Heart right ventricle (tissue), 16 donors: Measurements from ENCODE around the gene PIGL. TPM values are rescaled to one million over a fixed set of nuclear protein-coding genes. Genes with fewer than 3 reads are reported as not detected.
"Not testable (repeated sequence)": the region's sequence is repeated elsewhere in the genome, so short reads cannot be mapped to it uniquely, and the experiment has no call there.

Experiments
- ATAC-seq, 8 donors: fragments of 200-7000 bp; cut with Tn5 transposase; one replicate each; pipeline ENCODE4 v1.9.1; 2020; ENCODE audit warnings: mild to moderate bottlenecking in 8 of 8, moderate library complexity in 8 of 8, moderate number of reproducible peaks in 1 of 8
- DNase-seq, 2 donors: peaks; one replicate each; pipeline ENCODE4 v3.0.0-alpha.2; 2020
- H3K27ac ChIP-seq, 10 donors: fragments of 200-600 bp; sonication (generic) in 2 of 10; one replicate each; pipeline versions ENCODE4 v1.5.0 to v1.8.0; 2020 to 2022; ENCODE audit warnings: mild to moderate bottlenecking in 3 of 10
- H3K27me3 ChIP-seq, 7 donors: fragments of 200-600 bp; one replicate each; pipeline ENCODE4 v1.8.0; 2021 to 2022; ENCODE audit warnings: mild to moderate bottlenecking in 2 of 7
- H3K36me3 ChIP-seq, 9 donors: fragments of 200-600 bp; sonication (generic) in 1 of 9; one replicate each; pipeline versions ENCODE4 v1.5.0 to v1.8.0; 2020 to 2022; ENCODE audit warnings: mild to moderate bottlenecking in 2 of 9
- H3K4me1 ChIP-seq, 9 donors: fragments of 200-600 bp; sonication (generic) in 1 of 9; one replicate each; pipeline versions ENCODE4 v1.5.0 to v1.8.0; 2020 to 2022; ENCODE audit warnings: mild to moderate bottlenecking in 4 of 9
- H3K4me3 ChIP-seq, 10 donors: fragments of 200-600 bp; sonication (generic) in 2 of 10; one replicate each; pipeline versions ENCODE4 v1.5.0 to v1.8.0; 2020 to 2022; ENCODE audit warnings: mild to moderate bottlenecking in 7 of 10, moderate library complexity in 2 of 10
- H3K9me3 ChIP-seq, 11 donors: fragments of 200-600 bp in 10 of 11; sonication (generic) in 2 of 11; one replicate each; pipeline versions ENCODE4 v1.5.0 to v1.8.0; 2013 to 2022; ENCODE audit warnings: mild to moderate bottlenecking in 2 of 11, control low read depth in 1 of 11, moderate library complexity in 1 of 11
- CTCF ChIP-seq, 9 donors: fragments of 200-600 bp; sonication (generic) in 2 of 9; IDR thresholded peaks; one replicate each; pipeline versions ENCODE4 v1.5.0 to v1.8.0; 2021 to 2022; ENCODE audit warnings: antibody characterized with exemption in 9 of 9, mild to moderate bottlenecking in 5 of 9, moderate library complexity in 1 of 9
- WGBS, 2 donors: extraction: QIAGEN DNeasy Blood & Tissue Kit; methylation state at CpG; one replicate each; pipeline ENCODE4 v1.1.7; 2013; ENCODE audit warnings: inconsistent platforms in 1 of 2; 5-methylcytosine and 5-hydroxymethylcytosine counted together
- intact Hi-C, 10 donors: fragments of 100-400 bp; cut with DNase I; formaldehyde crosslinking; loops; one replicate each; pipeline versions ENCODE4 v1.11.1 to v1.14.2; 2022
- polyA plus RNA-seq, 2 donors: library from polyadenylated mRNA; stranded (reverse); fragments of 200-250 nt; gene quantifications; one replicate each; pipeline ENCODE4 v1.2.3, GENCODE V29; 2013
- total RNA-seq, 10 donors: library from RNA; stranded (reverse); fragmentation: NEBNext Ultra II Directional in 3 of 10; extraction: Animal tissue kit (Norgen Biotek cat#: 25700) in 3 of 10; gene quantifications; one replicate each; pipeline versions ENCODE4 v1.2.1 to v1.2.4, GENCODE V29; 2021 to 2023
- donor health status: Arrhythmogenic right ventricular cardiomyopathy.
- donor health status: ischemic (EF 13 %, LVEDD 7.1; RV severe dilation, severe dysfunction).
- donor health status: healthy with polysubstance abuse.
- donor health status: DM: no; HTN: yes; CAD: no.
- donor health status: DM: no; HTN: no; CAD: no.
- donor health status: ischemic (EF 25% LVEDD 6.9; RV normal size, moderate dysfunction).
- donor health status: ischemic (EF 25% LVEDD 5.7; RV mildly dilated, moderate dysfunction).
- donor health status: healthy.
- donor health status: DM: yes; HTN: yes; CAD: no.
- donor health status: Ischemic cardiomyopathy.
- donor health status: ischemic (EF 35%, LVEDD 5.7; RV mildly dilated, moderate dysfunction).
- donor health status: nonischemic (EF 11% LVEDD 7.7; RV severe dilation, severe dysfunction).
- donor health status: DM: yes; HTN: yes; CAD: no.
- donor health status: PGD.
- donor health status: ischemic (EF 29% LVEDD 5.4; RV normal size, mild dysfunction).
- donor health status: nonischemic (EF 23%, LVEDD 6.1; RV moderate dilation, normal function).

Gene PIGL
- total and polyA plus RNA-seq, 12 donors = 6.1 to 14.6 (median 9.5) TPM

GRCh38 chr17:16301963-16302855, 85.2 kb downstream of the PIGL start:
- Histone ChIP-seq H3K27ac (no peak overlapping the region), H3K9me3 (no peaks in the 10 kb centered on the region), H3K36me3 (peaks cover 0 to 55% (median 0%) of the 10 kb centered on the region in 9 donors), H3K27me3 (no peaks in the 10 kb centered on the region), H3K4me1 (no peaks in the 10 kb centered on the region), H3K4me3 (no peak overlapping the region)
- no peak for ATAC-seq
- TF ChIP-seq CTCF (IDR thresholded peaks at IDR 0.05) = no peak
- 92 to 94% methylated on average over 13 of the region's 13 CpGs for WGBS, 2 donors
- intact Hi-C loops = no loop called here
- DNase-seq = no peak

GRCh38 chr17:16302856-16303255, 85.8 kb downstream of the PIGL start:
- H3K9me3 ChIP-seq = no peaks in the 10 kb centered on the region
- no peak overlapping the region for H3K27ac ChIP-seq
- H3K4me3 ChIP-seq = no peak overlapping the region
- H3K36me3 ChIP-seq = peaks cover 0 to 62% (median 0%) of the 10 kb centered on the region in 9 donors
- DNase-seq (no peak), ATAC-seq (no peak)
- H3K4me1 ChIP-seq = no peaks in the 10 kb centered on the region
- H3K27me3 ChIP-seq = no peaks in the 10 kb centered on the region
- TF ChIP-seq CTCF (IDR thresholded peaks at IDR 0.05) = no peak
- 87% methylated on average over 4 of the region's 4 CpGs for WGBS, 2 donors
- intact Hi-C loops = no loop called here

- H3K27me3 ChIP-seq = no peaks in the 10 kb centered on the region
- ATAC-seq (no peak), DNase-seq (no peak)
- no peak overlapping the region for H3K27ac ChIP-seq
- TF ChIP-seq CTCF (IDR thresholded peaks at IDR 0.05) = peak in 6 of 9 donors; percentile 10 to 44 (median 16)
- no peak overlapping the region for H3K4me3 ChIP-seq
- no peaks in the 10 kb centered on the region for H3K9me3 ChIP-seq
- peaks cover 0 to 58% (median 0%) of the 10 kb centered on the region in 9 donors for H3K36me3 ChIP-seq
- WGBS, 2 donors = 74 to 82% methylated on average over 3 of the region's 3 CpGs
- H3K4me1 ChIP-seq = no peaks in the 10 kb centered on the region
- intact Hi-C loops = no loop called here
These were observed 87.8 kb downstream of the PIGL start for GRCh38 chr17:16304830-16305229.

- DNase-seq (no peak), ATAC-seq (no peak)
- Histone ChIP-seq H3K27me3 (no peaks in the 10 kb centered on the region), H3K9me3 (no peaks in the 10 kb centered on the region), H3K36me3 (peaks cover 0 to 52% (median 0%) of the 10 kb centered on the region in 9 donors), H3K27ac (no peak overlapping the region), H3K4me1 (no peaks in the 10 kb centered on the region), H3K4me3 (no peak overlapping the region)
- intact Hi-C loops = no loop called here
- no peak for TF ChIP-seq CTCF (IDR thresholded peaks at IDR 0.05)
- 92 to 94% methylated on average over 8 of the region's 8 CpGs for WGBS, 2 donors
These were observed 89.2 kb downstream of the PIGL start for GRCh38 chr17:16306211-16306610.

GRCh38 chr17:16312061-16312460, 95.1 kb downstream of the PIGL start:
- H3K4me3 ChIP-seq, H3K4me1 ChIP-seq, H3K27me3 ChIP-seq, H3K9me3 ChIP-seq, H3K27ac ChIP-seq, ATAC-seq, DNase-seq: not testable (repeated sequence)
- 97 to 99% methylated on average over 31 to 34 of the region's 34 CpGs for WGBS, 2 donors
- intact Hi-C loops = loop anchor here in 1 of 10 donors (5.0 kb wide), 1 partner anchor 910 kb away; no protein-coding TSS in a partner anchor
- peaks cover 0 to 43% (median 0%) of the 10 kb centered on the region in 9 donors for H3K36me3 ChIP-seq
